Astrocyte (in vitro differentiated cells and primary cell): ENCODE measurements around the gene RNF149. TPM values are rescaled to one million over a fixed set of nuclear protein-coding genes. Genes with fewer than 3 reads are reported as not detected.

ENCODE experiments used
- DNase-seq: peaks from one replicate; pipeline ENCODE4 v3.0.0-alpha.2; 2010; ENCODE audit warnings: low read depth
- FAIRE-seq: peaks from 2 replicates; lab custom pipeline; 2011; peaks lifted over from hg19 to GRCh38; lab: Jason Lieb, UNC
- H2AFZ ChIP-seq: 2 replicates; pipeline ENCODE4 v1.6.0; 2012; ENCODE audit warnings: low read depth, low read length, inconsistent platforms
- H3K27ac ChIP-seq: 2 replicates; pipeline ENCODE4 v1.5.1; 2011; ENCODE audit warnings: low read depth, low read length, inconsistent platforms
- H3K27me3 ChIP-seq: 2 replicates; pipeline ENCODE4 v1.6.0; 2011; ENCODE audit warnings: low read length, inconsistent platforms; ENCODE audit not compliant: insufficient read depth
- H3K36me3 ChIP-seq: 2 replicates; pipeline ENCODE4 v1.5.1; 2011; ENCODE audit warnings: low read length, inconsistent platforms; ENCODE audit not compliant: insufficient read depth
- H3K4me1 ChIP-seq: 2 replicates; pipeline ENCODE4 v1.5.1; 2011; ENCODE audit warnings: low read length, inconsistent platforms; ENCODE audit not compliant: insufficient read depth
- H3K4me2 ChIP-seq: 2 replicates; pipeline ENCODE4 v1.6.0; 2012; ENCODE audit warnings: low read length, inconsistent platforms
- H3K4me3 ChIP-seq: 2 replicates; pipeline ENCODE4 v1.5.1; 2011; ENCODE audit warnings: low read depth, mild to moderate bottlenecking, low read length, inconsistent platforms; ENCODE audit not compliant: insufficient read depth
- H3K79me2 ChIP-seq: 2 replicates; pipeline ENCODE4 v1.6.0; 2012; ENCODE audit warnings: mild to moderate bottlenecking, low read length, inconsistent platforms; ENCODE audit not compliant: insufficient read depth
- H3K9ac ChIP-seq: 2 replicates; pipeline ENCODE4 v1.6.0; 2012; ENCODE audit warnings: mild to moderate bottlenecking, low read length, inconsistent platforms
- H3K9me3 ChIP-seq: 2 replicates; pipeline ENCODE4 v1.5.1; 2012; ENCODE audit warnings: low read depth, mild to moderate bottlenecking, low read length, inconsistent platforms; ENCODE audit not compliant: insufficient read depth
- H4K20me1 ChIP-seq: 2 replicates; pipeline ENCODE4 v1.6.0; 2012; ENCODE audit warnings: low read length, inconsistent platforms; ENCODE audit not compliant: insufficient read depth
- H3K27ac Mint-ChIP-seq: one replicate; pipeline ENCODE4 v1.8.0; 2021; ENCODE audit warnings: mild to moderate bottlenecking, mixed read lengths; ENCODE audit not compliant: unreplicated experiment
- H3K27me3 Mint-ChIP-seq: one replicate; pipeline ENCODE4 v1.8.0; 2021; ENCODE audit warnings: low read depth, mixed read lengths; ENCODE audit not compliant: unreplicated experiment
- H3K36me3 Mint-ChIP-seq: one replicate; pipeline ENCODE4 v1.8.0; 2021; ENCODE audit warnings: low read depth, mixed read lengths; ENCODE audit not compliant: unreplicated experiment
- H3K4me1 Mint-ChIP-seq: one replicate; pipeline ENCODE4 v1.8.0; 2021; ENCODE audit warnings: low read depth, mixed read lengths; ENCODE audit not compliant: unreplicated experiment
- H3K4me3 Mint-ChIP-seq: one replicate; pipeline ENCODE4 v1.8.0; 2021; ENCODE audit warnings: mild to moderate bottlenecking, moderate library complexity, mixed read lengths; ENCODE audit not compliant: unreplicated experiment
- H3K9me3 Mint-ChIP-seq: one replicate; pipeline ENCODE4 v1.8.0; 2021; ENCODE audit warnings: mild to moderate bottlenecking, mixed read lengths; ENCODE audit not compliant: unreplicated experiment
- EZH2 ChIP-seq: IDR thresholded peaks from 2 replicates; pipeline ENCODE4 v1.6.1; 2012; ENCODE audit warnings: mild to moderate bottlenecking, low read length, inconsistent platforms; ENCODE audit not compliant: insufficient read depth
- total RNA-seq: library from RNA; stranded (reverse); gene quantifications from 2 replicates; pipeline ENCODE4 v1.2.1, GENCODE V29; 2021
- TF ChIP-seq, protein P1 (sequence below): IDR thresholded peaks from 2 replicates; pipeline ENCODE4 v1.5.1; 2011; ENCODE audit warnings: low read depth, mild to moderate bottlenecking, inconsistent platforms, low read length, moderate library complexity; ENCODE audit not compliant: insufficient read depth

The RNF149 gene
- total RNA-seq, 1 donor from 2014 or later: 36.4 TPM

DNA sequence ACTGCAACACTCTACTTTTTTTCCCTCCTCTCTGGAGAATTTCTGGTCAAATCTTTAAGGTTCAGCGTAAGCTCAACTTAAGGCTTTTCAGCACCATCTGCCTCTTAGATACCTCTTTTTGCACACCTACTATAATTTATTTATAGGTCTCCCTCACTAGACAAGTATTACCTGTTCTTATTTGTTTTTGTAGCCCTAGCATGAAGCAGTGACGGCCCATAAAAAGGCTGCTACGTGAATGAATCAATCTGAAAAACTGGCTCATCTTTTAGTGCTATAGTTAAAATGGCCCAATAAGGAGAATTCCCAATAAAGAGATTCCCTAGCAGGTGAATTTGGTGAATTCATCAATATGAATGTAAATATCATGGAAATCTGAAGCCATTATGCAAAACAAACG lies 6.5 kb downstream of the RNF149 start:
- DNase-seq (no peak), FAIRE-seq (no peak)
- TF ChIP-seq, protein P1, sequence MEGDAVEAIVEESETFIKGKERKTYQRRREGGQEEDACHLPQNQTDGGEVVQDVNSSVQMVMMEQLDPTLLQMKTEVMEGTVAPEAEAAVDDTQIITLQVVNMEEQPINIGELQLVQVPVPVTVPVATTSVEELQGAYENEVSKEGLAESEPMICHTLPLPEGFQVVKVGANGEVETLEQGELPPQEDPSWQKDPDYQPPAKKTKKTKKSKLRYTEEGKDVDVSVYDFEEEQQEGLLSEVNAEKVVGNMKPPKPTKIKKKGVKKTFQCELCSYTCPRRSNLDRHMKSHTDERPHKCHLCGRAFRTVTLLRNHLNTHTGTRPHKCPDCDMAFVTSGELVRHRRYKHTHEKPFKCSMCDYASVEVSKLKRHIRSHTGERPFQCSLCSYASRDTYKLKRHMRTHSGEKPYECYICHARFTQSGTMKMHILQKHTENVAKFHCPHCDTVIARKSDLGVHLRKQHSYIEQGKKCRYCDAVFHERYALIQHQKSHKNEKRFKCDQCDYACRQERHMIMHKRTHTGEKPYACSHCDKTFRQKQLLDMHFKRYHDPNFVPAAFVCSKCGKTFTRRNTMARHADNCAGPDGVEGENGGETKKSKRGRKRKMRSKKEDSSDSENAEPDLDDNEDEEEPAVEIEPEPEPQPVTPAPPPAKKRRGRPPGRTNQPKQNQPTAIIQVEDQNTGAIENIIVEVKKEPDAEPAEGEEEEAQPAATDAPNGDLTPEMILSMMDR: no peak
- TF ChIP-seq EZH2: no peak
- H3K9me3 Mint-ChIP-seq: no peaks in the 10 kb centered on the region
- no peaks in the 10 kb centered on the region for H3K27me3 ChIP-seq
- H2AFZ ChIP-seq: no peak overlapping the region
- peaks cover 2% of the 10 kb centered on the region for H3K36me3 Mint-ChIP-seq
- H3K4me1 ChIP-seq: peaks cover 18% of the 10 kb centered on the region
- H3K27ac ChIP-seq: no peak overlapping the region
- no peaks in the 10 kb centered on the region for H3K9me3 ChIP-seq
- H3K4me3 ChIP-seq: no peak overlapping the region
- no peaks in the 10 kb centered on the region for H3K36me3 ChIP-seq
- H3K27me3 Mint-ChIP-seq: no peaks in the 10 kb centered on the region
- no peak overlapping the region for H3K9ac ChIP-seq
- no peak overlapping the region for H3K4me2 ChIP-seq
- H4K20me1 ChIP-seq: peaks cover 88% of the 10 kb centered on the region
- no peak overlapping the region for H3K4me3 Mint-ChIP-seq
- H3K27ac Mint-ChIP-seq: no peak overlapping the region
- H3K4me1 Mint-ChIP-seq: peaks cover 39% of the 10 kb centered on the region
- peaks cover 100% of the 10 kb centered on the region for H3K79me2 ChIP-seq

- no peaks in the 10 kb centered on the region for H3K9me3 Mint-ChIP-seq
- FAIRE-seq (no peak), DNase-seq (no peak)
- no peaks in the 10 kb centered on the region for H3K27me3 ChIP-seq
- no peak overlapping the region for H3K27ac ChIP-seq
- H3K9me3 ChIP-seq: no peaks in the 10 kb centered on the region
- peaks cover 98% of the 10 kb centered on the region for H3K79me2 ChIP-seq
- no peaks in the 10 kb centered on the region for H3K27me3 Mint-ChIP-seq
- peaks cover 2% of the 10 kb centered on the region for H3K36me3 Mint-ChIP-seq
- no peak overlapping the region for H3K9ac ChIP-seq
- H4K20me1 ChIP-seq: peaks cover 80% of the 10 kb centered on the region
- H3K4me1 Mint-ChIP-seq: peaks cover 31% of the 10 kb centered on the region
- no peaks in the 10 kb centered on the region for H3K36me3 ChIP-seq
- TF ChIP-seq EZH2: no peak
- H2AFZ ChIP-seq: no peak overlapping the region
- no peak overlapping the region for H3K4me2 ChIP-seq
- H3K27ac Mint-ChIP-seq: no peak overlapping the region
- no peak overlapping the region for H3K4me3 ChIP-seq
- no peak overlapping the region for H3K4me3 Mint-ChIP-seq
- peaks cover 14% of the 10 kb centered on the region for H3K4me1 ChIP-seq
These were observed 7.7 kb downstream of the RNF149 start for GRCh38 chr2:101300836-101301235.

GRCh38 chr2:101300164-101300563 lies 8.3 kb downstream of the RNF149 start:
- Mint-ChIP-seq H3K27ac (no peak overlapping the region), H3K4me1 (peaks cover 26% of the 10 kb centered on the region), H3K36me3 (peaks cover 2% of the 10 kb centered on the region), H3K9me3 (no peaks in the 10 kb centered on the region), H3K27me3 (no peaks in the 10 kb centered on the region), H3K4me3 (no peak overlapping the region)
- H2AFZ ChIP-seq: no peak overlapping the region
- H3K4me2 ChIP-seq: no peak overlapping the region
- DNase-seq: no peak
- H4K20me1 ChIP-seq: peaks cover 75% of the 10 kb centered on the region
- H3K4me3 ChIP-seq: no peak overlapping the region
- no peak for TF ChIP-seq EZH2
- TF ChIP-seq, protein P1: no peak
- H3K4me1 ChIP-seq: peaks cover 10% of the 10 kb centered on the region
- FAIRE-seq: no peak
- H3K36me3 ChIP-seq: no peaks in the 10 kb centered on the region
- no peak overlapping the region for H3K9ac ChIP-seq
- H3K27me3 ChIP-seq: no peaks in the 10 kb centered on the region
- peaks cover 98% of the 10 kb centered on the region for H3K79me2 ChIP-seq
- H3K27ac ChIP-seq: no peak overlapping the region
- no peaks in the 10 kb centered on the region for H3K9me3 ChIP-seq
